ENCODE data around the gene ARMC6. TPM values are rescaled to one million over a fixed set of nuclear protein-coding genes. Genes with fewer than 3 reads are reported as not detected.
"Not testable (repeated sequence)": the region's sequence is repeated elsewhere in the genome, so short reads cannot be mapped to it uniquely, and the experiment has no call there.

The ARMC6 gene
- total RNA-seq, 3 donors from 2014 or later, result 18.4 to 20.0 (median 19.3) TPM

GRCh38 chr19:19103167-19103566, 69.8 kb downstream of the ARMC6 start:
- Histone ChIP-seq H3K4me1 (ENCODE audit: low read depth) (peaks cover 9% of the 10 kb centered on the region), H3K4me3 (no peak overlapping the region), H3K36me3 (ENCODE audit: low read depth) (no peaks in the 10 kb centered on the region), H3K9me3 (no peaks in the 10 kb centered on the region)
- DNase-seq, result no peak
- intact Hi-C loops (cut with DNase I, micrococcal nuclease), result no loop called here
- TF ChIP-seq CTCF (IDR thresholded peaks at IDR 0.05), result no peak
- no peak for ATAC-seq

GRCh38 chr19:19105365-19106055, 72.1 kb downstream of the ARMC6 start:
- H3K9me3 ChIP-seq, result no peaks in the 10 kb centered on the region
- peaks cover 13% of the 10 kb centered on the region for H3K4me1 ChIP-seq (ENCODE audit: low read depth)
- no peak overlapping the region for H3K4me3 ChIP-seq
- DNase-seq (peak; percentile 75 to 79 (median 76)), ATAC-seq (peak; percentile 85)
- no peak for TF ChIP-seq CTCF (IDR thresholded peaks at IDR 0.05)
- intact Hi-C loops (cut with DNase I, micrococcal nuclease), result no loop called here
- no peaks in the 10 kb centered on the region for H3K36me3 ChIP-seq (ENCODE audit: low read depth)

GRCh38 chr19:19106056-19106551, 72.7 kb downstream of the ARMC6 start:
- H3K4me1 ChIP-seq (ENCODE audit: low read depth), result peaks cover 13% of the 10 kb centered on the region
- no peak for TF ChIP-seq CTCF (IDR thresholded peaks at IDR 0.05)
- H3K36me3 ChIP-seq (ENCODE audit: low read depth), result no peaks in the 10 kb centered on the region
- intact Hi-C loops (cut with DNase I, micrococcal nuclease), result no loop called here
- H3K9me3 ChIP-seq, result no peaks in the 10 kb centered on the region
- H3K4me3 ChIP-seq, result no peak overlapping the region
- DNase-seq (peak; percentile 21 to 56 (median 48)), ATAC-seq (peak; percentile 34)

GRCh38 chr19:19106938-19107337, 73.5 kb downstream of the ARMC6 start:
- DNase-seq; ATAC-seq; H3K9me3 ChIP-seq; intact Hi-C loops (cut with DNase I, micrococcal nuclease); H3K36me3 ChIP-seq (ENCODE audit: low read depth); H3K4me3 ChIP-seq: not testable (repeated sequence)
- peaks cover 13% of the 10 kb centered on the region for H3K4me1 ChIP-seq (ENCODE audit: low read depth)

GRCh38 chr19:19107654-19108053, 74.3 kb downstream of the ARMC6 start:
- peaks cover 13% of the 10 kb centered on the region for H3K4me1 ChIP-seq (ENCODE audit: low read depth)
- no peak for TF ChIP-seq CTCF (IDR thresholded peaks at IDR 0.05)

More at GRCh38 chr19:19107654-19108053, 74.3 kb downstream of the ARMC6 start:
- ATAC-seq (no peak), DNase-seq (no peak)
- H3K9me3 ChIP-seq, result no peaks in the 10 kb centered on the region
- no peak overlapping the region for H3K4me3 ChIP-seq
- H3K36me3 ChIP-seq (ENCODE audit: low read depth), result no peaks in the 10 kb centered on the region
- intact Hi-C loops (cut with DNase I, micrococcal nuclease), result no loop called here

Other genes starting within 250 kb of the ARMC6 start
- under 1 TPM in 2 of 3 donors, not detected in 1; 0.12 to 0.95 TPM for gene COMP, start 242.3 kb upstream of the ARMC6 start, total RNA-seq
- 10 to 100 TPM; 79.2 to 87.2 (median 83.4) TPM for gene UPF1, start 201.6 kb upstream of the ARMC6 start, total RNA-seq
- gene CERS1, start 137.4 kb upstream of the ARMC6 start, total RNA-seq, result 1 to 10 TPM in 1 of 3 donors, under 1 TPM in 2; 0.17 to 1.3 (median 0.39) TPM
- 100 to 1,000 TPM; 119 to 227 (median 176) TPM for gene COPE, start 114.2 kb upstream of the ARMC6 start, total RNA-seq
- 10 to 100 TPM; 37.4 to 47.3 (median 40.4) TPM for gene DDX49, start 113.9 kb upstream of the ARMC6 start, total RNA-seq
- 10 to 100 TPM in 1 of 3 donors, 1 to 10 TPM in 2; 2.2 to 18.0 (median 6.5) TPM for gene HOMER3, start 92.4 kb upstream of the ARMC6 start, total RNA-seq
- 10 to 100 TPM; 65.4 to 93.4 (median 69.8) TPM for gene SUGP2, start 86 bp upstream of the ARMC6 start, total RNA-seq
- gene SLC25A42, start 30.4 kb downstream of the ARMC6 start, total RNA-seq, result 10 to 100 TPM in 1 of 3 donors, 1 to 10 TPM in 2; 9.4 to 11.7 (median 9.8) TPM
- gene TMEM161A, start 104.9 kb downstream of the ARMC6 start, total RNA-seq, result 10 to 100 TPM; 14.7 to 23.4 (median 17.6) TPM
- 1 to 10 TPM; 1.5 to 3.0 (median 2.5) TPM for gene MEF2B, start 136.7 kb downstream of the ARMC6 start, total RNA-seq
- gene BORCS8, start 158.5 kb downstream of the ARMC6 start, total RNA-seq, result 10 to 100 TPM; 29.1 to 41.0 (median 31.8) TPM
- 10 to 100 TPM; 62.3 to 71.4 (median 64.9) TPM for gene RFXANK, start 158.7 kb downstream of the ARMC6 start, total RNA-seq
- gene NR2C2AP, start 169.8 kb downstream of the ARMC6 start, total RNA-seq, result 10 to 100 TPM; 12.5 to 14.6 (median 13.4) TPM
- gene NCAN, start 178.4 kb downstream of the ARMC6 start, total RNA-seq, result under 1 TPM in 1 of 3 donors, not detected in 2; 0.25 TPM
- 1 to 10 TPM; 4.5 to 9.6 (median 6.4) TPM for gene TM6SF2, start 239.7 kb downstream of the ARMC6 start, total RNA-seq

Data from mucosa of descending colon (tissue), 3 donors.